Measurements from ENCODE around the gene BBS4.
"Not testable (repeated sequence)": the region's sequence is repeated elsewhere in the genome, so short reads cannot be mapped to it uniquely, and the experiment has no call there.

DNA sequence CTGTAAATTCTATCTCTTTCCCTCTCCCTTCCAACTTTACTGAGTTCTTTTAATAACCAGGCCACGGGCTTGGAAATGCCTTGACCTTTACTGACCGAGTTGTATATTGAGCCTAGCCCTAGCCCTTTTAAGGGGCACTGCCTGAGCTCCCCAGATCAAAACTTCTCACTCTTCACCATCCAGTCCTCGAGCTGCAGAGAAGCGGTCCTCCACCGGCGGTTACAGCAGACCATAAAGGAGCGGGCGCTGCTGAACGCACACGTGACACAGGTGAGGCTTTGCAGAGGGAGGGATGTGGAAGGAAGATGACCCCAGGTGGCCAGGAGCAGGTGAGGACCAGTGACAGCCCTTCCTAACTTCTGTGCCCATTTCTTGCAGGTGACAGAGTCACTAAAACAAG, 24.9 kb upstream of the BBS4 start:
- TF ChIP-seq, protein P1, sequence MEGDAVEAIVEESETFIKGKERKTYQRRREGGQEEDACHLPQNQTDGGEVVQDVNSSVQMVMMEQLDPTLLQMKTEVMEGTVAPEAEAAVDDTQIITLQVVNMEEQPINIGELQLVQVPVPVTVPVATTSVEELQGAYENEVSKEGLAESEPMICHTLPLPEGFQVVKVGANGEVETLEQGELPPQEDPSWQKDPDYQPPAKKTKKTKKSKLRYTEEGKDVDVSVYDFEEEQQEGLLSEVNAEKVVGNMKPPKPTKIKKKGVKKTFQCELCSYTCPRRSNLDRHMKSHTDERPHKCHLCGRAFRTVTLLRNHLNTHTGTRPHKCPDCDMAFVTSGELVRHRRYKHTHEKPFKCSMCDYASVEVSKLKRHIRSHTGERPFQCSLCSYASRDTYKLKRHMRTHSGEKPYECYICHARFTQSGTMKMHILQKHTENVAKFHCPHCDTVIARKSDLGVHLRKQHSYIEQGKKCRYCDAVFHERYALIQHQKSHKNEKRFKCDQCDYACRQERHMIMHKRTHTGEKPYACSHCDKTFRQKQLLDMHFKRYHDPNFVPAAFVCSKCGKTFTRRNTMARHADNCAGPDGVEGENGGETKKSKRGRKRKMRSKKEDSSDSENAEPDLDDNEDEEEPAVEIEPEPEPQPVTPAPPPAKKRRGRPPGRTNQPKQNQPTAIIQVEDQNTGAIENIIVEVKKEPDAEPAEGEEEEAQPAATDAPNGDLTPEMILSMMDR (conservative IDR thresholded peaks at IDR 0.05; ENCODE audit: low read depth, low read length): not testable (repeated sequence)
- not testable (repeated sequence) for TF ChIP-seq SMC3 (IDR thresholded peaks at IDR 0.05; ENCODE audit: low read depth, low read length)
